Coronary artery (tissue), 2 donors: ENCODE measurements around the gene FAM83F.
A peak's percentile ranks its signal among the peaks of the same experiment; 100 is the strongest.

Source experiments
- DNase-seq: peaks from one replicate; pipeline ENCODE4 v3.0.0-alpha.2; 2017; ENCODE audit warnings: low spot score
- H3K27ac ChIP-seq, 2 donors: fragments of 200-600 bp; sonication (generic); one replicate each; pipeline ENCODE4 v1.5.1; 2016 to 2019
- H3K4me3 ChIP-seq: fragments of 200-600 bp; sonication (generic); 2 replicates; pipeline ENCODE4 v1.5.1; 2016; ENCODE audit warnings: mild to moderate bottlenecking, moderate library complexity
- CTCF ChIP-seq: fragments of 200-600 bp; sonication (generic); IDR thresholded peaks from one replicate; pipeline ENCODE4 v1.5.1; 2019; ENCODE audit warnings: antibody characterized with exemption

FAM83F gene

GRCh38 chr22:39967103-39967829 is 27.5 kb upstream of the FAM83F start:
- DNase-seq, result no peak
- Histone ChIP-seq H3K4me3 (no peak overlapping the region), H3K27ac (no peak overlapping the region)
- no peak for TF ChIP-seq CTCF

- DNase-seq, result no peak
Measured at GRCh38 chr22:39967996-39968972, 26.5 kb upstream of the FAM83F start.

DNA sequence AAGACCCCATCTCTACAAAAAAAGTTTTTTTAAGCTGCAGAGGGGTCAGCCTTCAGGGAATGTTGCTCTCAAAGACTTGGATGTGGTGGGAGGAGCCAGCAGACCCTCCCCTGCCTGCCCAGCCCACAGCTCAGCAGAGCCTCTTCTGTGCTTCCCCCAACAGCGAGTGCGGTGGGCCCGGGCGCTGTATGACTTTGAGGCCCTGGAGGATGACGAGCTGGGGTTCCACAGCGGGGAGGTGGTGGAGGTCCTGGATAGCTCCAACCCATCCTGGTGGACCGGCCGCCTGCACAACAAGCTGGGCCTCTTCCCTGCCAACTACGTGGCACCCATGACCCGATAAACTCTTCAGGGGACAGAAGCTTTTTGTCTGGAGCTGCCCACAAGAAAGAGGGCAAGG is 24.0 kb upstream of the FAM83F start:
- H3K4me3 ChIP-seq, result no peak overlapping the region
- TF ChIP-seq CTCF, result no peak
- no peak for DNase-seq
- no peak overlapping the region for H3K27ac ChIP-seq

More at GRCh38 chr22:39967996-39968972, 26.5 kb upstream of the FAM83F start:
- H3K4me3 ChIP-seq, result no peak overlapping the region
- peak overlapping the region in 1 of 2 donors; percentile 22 for H3K27ac ChIP-seq
- TF ChIP-seq CTCF, result no peak

- H3K4me3 ChIP-seq, result no peak overlapping the region
- TF ChIP-seq CTCF, result no peak
- no peak for DNase-seq
- H3K27ac ChIP-seq, result no peak overlapping the region
Measured at GRCh38 chr22:39972641-39973040, 22.1 kb upstream of the FAM83F start.

DNA sequence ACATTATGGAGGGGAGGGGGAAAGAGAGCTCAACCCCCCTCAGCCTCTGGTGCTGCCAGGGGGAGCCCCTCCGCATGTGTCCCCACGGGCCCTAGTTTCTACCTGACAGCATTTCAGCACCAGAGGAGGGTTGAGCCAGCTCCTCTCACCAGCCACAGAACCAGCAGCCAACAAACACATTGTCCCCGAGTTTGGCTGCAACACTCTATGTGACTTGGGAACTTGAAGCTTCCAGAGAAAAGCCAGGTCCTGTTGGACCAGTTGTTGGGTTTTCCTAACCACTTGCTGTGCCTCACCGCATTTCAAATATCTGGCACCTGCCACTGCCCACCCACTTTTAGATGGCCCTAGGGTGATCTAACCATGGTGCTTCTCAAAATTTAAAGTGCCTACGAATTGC is 21.1 kb upstream of the FAM83F start:
- TF ChIP-seq CTCF, result no peak
- no peak for DNase-seq
- Histone ChIP-seq H3K4me3 (no peak overlapping the region), H3K27ac (no peak overlapping the region)

DNA sequence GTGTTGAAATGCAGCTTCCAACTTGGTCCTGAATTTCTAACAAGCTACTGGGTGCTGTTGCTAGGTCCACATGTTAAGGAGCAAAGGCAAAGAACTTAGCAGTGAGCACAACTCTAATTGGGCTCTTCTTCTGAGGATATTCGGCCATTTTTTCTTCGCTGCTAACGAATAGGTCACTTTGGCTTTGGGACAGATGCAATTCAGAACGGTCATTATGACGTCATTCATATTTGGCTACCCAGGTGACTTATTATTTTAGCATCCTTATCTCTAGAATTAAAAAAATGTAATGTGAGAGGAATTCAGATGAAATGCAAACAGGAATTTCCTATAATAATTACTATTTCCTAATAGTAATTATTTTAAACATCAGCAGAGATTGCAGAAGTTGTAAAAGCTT is 20.7 kb upstream of the FAM83F start:
- Histone ChIP-seq H3K27ac (no peak overlapping the region), H3K4me3 (no peak overlapping the region)
- DNase-seq, result no peak
- no peak for TF ChIP-seq CTCF
